Omental fat pad (tissue), 4 donors: ENCODE results near the gene RPS10. TPM values are rescaled to one million over a fixed set of nuclear protein-coding genes. Genes with fewer than 3 reads are reported as not detected.
"Not testable (repeated sequence)": the region's sequence is repeated elsewhere in the genome, so short reads cannot be mapped to it uniquely, and the experiment has no call there.

Experiments used
- ATAC-seq: fragments of 150-250 bp; one replicate; pipeline ENCODE4 v1.9.1; 2016; ENCODE audit warnings: mild to moderate bottlenecking, moderate library complexity; ENCODE audit not compliant: low FRiP score
- DNase-seq: peaks from one replicate; pipeline ENCODE4 v3.0.0-alpha.2; 2019; ENCODE audit warnings: low spot score
- CTCF ChIP-seq, 3 donors: fragments of 450-650 bp; IDR thresholded peaks; one replicate each; pipeline ENCODE4 v1.5.1; 2016 to 2017; ENCODE audit warnings: antibody characterized with exemption in 3 of 3, mild to moderate bottlenecking in 3 of 3, moderate library complexity in 2 of 3
- total RNA-seq, 4 donors: library from RNA; depleted of rRNA; stranded (reverse); fragments of >200 nt; gene quantifications; one replicate each; pipeline ENCODE4 v1.1.0, GENCODE V29; 2016

Gene RPS10
- total RNA-seq, 4 donors from 2014 or later = 1,698 to 2,828 (median 2,343) TPM

- no peak for TF ChIP-seq CTCF (IDR thresholded peaks at IDR 0.05)
- ATAC-seq (no peak), DNase-seq (no peak)
Measured at GRCh38 chr6:34418367-34418766, 7.5 kb downstream of the RPS10 start.

- DNase-seq = no peak
- no peak for ATAC-seq
- no peak for TF ChIP-seq CTCF (IDR thresholded peaks at IDR 0.05)
Measured at GRCh38 chr6:34416877-34417371, 8.9 kb downstream of the RPS10 start.

- DNase-seq = no peak
- no peak for TF ChIP-seq CTCF (IDR thresholded peaks at IDR 0.05)
- ATAC-seq = peak; percentile 77
Measured at GRCh38 chr6:34414999-34415858, 10.6 kb downstream of the RPS10 start.

- no peak for TF ChIP-seq CTCF (IDR thresholded peaks at IDR 0.05)
- DNase-seq = no peak
- no peak for ATAC-seq
Measured at GRCh38 chr6:34412643-34413214, 13.1 kb downstream of the RPS10 start.

GRCh38 chr6:34412016-34412415 is 13.9 kb downstream of the RPS10 start:
- no peak for TF ChIP-seq CTCF (IDR thresholded peaks at IDR 0.05)
- no peak for ATAC-seq
- DNase-seq = no peak

- not testable (repeated sequence) for DNase-seq, ATAC-seq
Measured at GRCh38 chr6:34407915-34408314, 18.0 kb downstream of the RPS10 start.

- TF ChIP-seq CTCF (IDR thresholded peaks at IDR 0.05) = no peak
- DNase-seq (no peak), ATAC-seq (no peak)
Measured at GRCh38 chr6:34396518-34396917, 29.4 kb downstream of the RPS10 start.
